SU-DHL-6 (cell line): ENCODE data around the gene SNX30.

Experiments used
- CTCF ChIP-seq: fragments of 200-600 bp; sonication (generic); IDR thresholded peaks from one replicate; pipeline ENCODE4 v1.5.1; 2017; ENCODE audit warnings: antibody characterized with exemption, mild to moderate bottlenecking, low read length, moderate library complexity; ENCODE audit not compliant: insufficient read depth, poor library complexity, severe bottlenecking
- EZH2phosphoT487 ChIP-seq: fragments of 200-600 bp; sonication (generic), shearing (Covaris generic); conservative IDR thresholded peaks from 2 replicates; pipeline ENCODE4 v1.6.1; 2018; ENCODE audit warnings: mild to moderate bottlenecking, antibody characterized with exemption, low read length, moderate library complexity, mixed read lengths

- TF ChIP-seq CTCF, result no peak
- no peak for TF ChIP-seq EZH2phosphoT487
Measured at GRCh38 chr9:112705768-112706427, 44.7 kb upstream of the SNX30 start.
